Activated CD4-positive, CD25-positive, alpha-beta regulatory T cell treated with anti-CD3 and anti-CD28 coated beads, Interleukin-2, amount 50 U/mL, for 24 hours (primary cell): Measurements from ENCODE around the gene KCNQ2.

Experiments
- ATAC-seq, 2 donors: fragments of 150-1000 bp; cut with Tn5 transposase; one replicate each; pipeline ENCODE4 v1.10.0; 2021; ENCODE audit warnings: mild to moderate bottlenecking in 1 of 2, moderate library complexity in 1 of 2

The KCNQ2 gene

GRCh38 chr20:63501818-63502670 is 29.6 kb upstream of the KCNQ2 start:
- ATAC-seq, result no peak

GRCh38 chr20:63500902-63501817 is 28.7 kb upstream of the KCNQ2 start:
- no peak for ATAC-seq

GRCh38 chr20:63500151-63500901 is 27.9 kb upstream of the KCNQ2 start:
- ATAC-seq, result no peak

- no peak for ATAC-seq
These were observed 27.0 kb upstream of the KCNQ2 start for GRCh38 chr20:63499338-63499969.

GRCh38 chr20:63498960-63499337 is 26.5 kb upstream of the KCNQ2 start, which contains the start of gene EEF1A2:
TSS of gene EEF1A2 (minus strand) at chr20:63499083. CDS start at chr20:63497763, 1,320 bp downstream.
- peak; percentile 20 to 36 for ATAC-seq

GRCh38 chr20:63497946-63498935 is 25.8 kb upstream of the KCNQ2 start:
- ATAC-seq, result no peak

GRCh38 chr20:63497138-63497945 is 24.9 kb upstream of the KCNQ2 start:
- no peak for ATAC-seq

GRCh38 chr20:63496596-63497120 is 24.2 kb upstream of the KCNQ2 start:
- no peak for ATAC-seq

GRCh38 chr20:63495741-63496595 is 23.5 kb upstream of the KCNQ2 start:
- ATAC-seq, result peak; percentile 57 to 70

- ATAC-seq, result no peak
These were observed 22.8 kb upstream of the KCNQ2 start for GRCh38 chr20:63495167-63495720.

- no peak for ATAC-seq
These were observed 22.1 kb upstream of the KCNQ2 start for GRCh38 chr20:63494420-63495166.

GRCh38 chr20:63494084-63494419 is 21.6 kb upstream of the KCNQ2 start:
- no peak for ATAC-seq

GRCh38 chr20:63493563-63494020 is 21.1 kb upstream of the KCNQ2 start:
- no peak for ATAC-seq

GRCh38 chr20:63492982-63493381 is 20.5 kb upstream of the KCNQ2 start:
- no peak for ATAC-seq

GRCh38 chr20:63492518-63492917 is 20.1 kb upstream of the KCNQ2 start:
- no peak for ATAC-seq

- no peak for ATAC-seq
These were observed 19.3 kb upstream of the KCNQ2 start for GRCh38 chr20:63491635-63492230.

GRCh38 chr20:63491078-63491477 is 18.6 kb upstream of the KCNQ2 start:
- ATAC-seq, result no peak
